GM12873 (cell line): ENCODE results near the gene ASB10.

Source experiments
- CTCF ChIP-seq: IDR thresholded peaks from 2 replicates; pipeline ENCODE4 v1.5.1; 2012; ENCODE audit warnings: low read depth, mild to moderate bottlenecking, moderate library complexity, low read length, control low read depth; ENCODE audit not compliant: insufficient read depth; ENCODE audit errors: missing control alignments

ASB10 gene

GRCh38 chr7:151135866-151136843 is 50.9 kb downstream of the ASB10 start:
- TF ChIP-seq CTCF: no peak

- no peak for TF ChIP-seq CTCF
Measured at GRCh38 chr7:151135525-151135845, 51.6 kb downstream of the ASB10 start.

- no peak for TF ChIP-seq CTCF
Measured at GRCh38 chr7:151134743-151135524, 52.1 kb downstream of the ASB10 start.

- no peak for TF ChIP-seq CTCF
Measured at GRCh38 chr7:151133986-151134742, 52.9 kb downstream of the ASB10 start.

GRCh38 chr7:151133266-151133985 is 53.6 kb downstream of the ASB10 start:
- no peak for TF ChIP-seq CTCF

GRCh38 chr7:151132461-151133205 is 54.4 kb downstream of the ASB10 start:
- no peak for TF ChIP-seq CTCF
